ENCODE results near the gene ORMDL3. TPM values are rescaled to one million over a fixed set of nuclear protein-coding genes. Genes with fewer than 3 reads are reported as not detected.

The ORMDL3 gene
- polyA plus RNA-seq, 3 donors: 9.4 to 13.5 (median 11.8) TPM

DNA sequence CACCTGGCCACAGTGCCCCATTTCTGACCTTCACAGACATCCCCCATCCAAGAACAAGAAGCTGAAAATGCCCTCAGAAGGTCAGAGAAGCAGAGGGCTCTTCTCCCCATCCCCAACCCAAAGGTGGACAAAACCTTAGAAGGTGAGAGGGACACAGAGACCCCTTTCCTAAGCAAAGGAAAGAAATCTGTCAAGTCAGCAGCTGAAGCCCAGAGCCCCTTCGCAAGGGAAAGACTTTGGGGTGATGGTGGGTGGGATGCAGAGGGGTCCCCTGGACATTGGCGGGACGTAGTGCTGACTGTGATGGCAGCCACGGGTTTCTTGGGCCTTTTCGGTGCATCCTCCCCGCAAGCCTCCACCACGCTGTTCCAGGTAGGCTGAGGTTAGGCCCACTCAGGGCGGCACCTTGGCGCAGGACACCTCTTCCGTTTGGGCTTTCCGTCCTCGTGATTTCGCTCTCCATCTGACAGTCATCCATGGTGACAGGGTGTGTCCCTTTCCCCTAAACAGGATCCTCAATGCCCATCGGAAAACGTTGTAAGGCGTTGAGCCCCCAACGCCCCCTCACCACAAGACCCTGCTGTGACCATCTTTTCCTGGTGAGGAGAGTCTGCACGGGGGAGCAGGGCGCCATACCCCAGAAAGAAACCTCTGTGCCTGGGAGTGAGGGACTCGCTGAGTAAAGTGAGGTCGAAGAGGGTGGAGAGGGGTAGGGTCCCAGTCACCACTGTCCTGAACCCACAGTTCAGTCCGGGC, 24.7 kb upstream of the ORMDL3 start:
- peak overlapping the region; percentile 77 to 87 for H3K4me3 Mint-ChIP-seq
- H3K79me2 ChIP-seq (ENCODE audit: insufficient read depth, low read length): no peaks in the 10 kb centered on the region
- H3K4me1 ChIP-seq (ENCODE audit: control insufficient read depth in 1 of 2, insufficient read depth in 2 of 2, low read length in 2 of 2): peaks cover 12 to 13% of the 10 kb centered on the region in 2 donors
- H3K4me1 Mint-ChIP-seq: peaks cover 20% of the 10 kb centered on the region
- H3K27ac Mint-ChIP-seq: peak overlapping the region in 6 of 7 donors; percentile 19 to 82 (median 34)
- 72% methylated on average over 15 of the region's 22 CpGs for WGBS (ENCODE audit: insufficient coverage)
- H3K27me3 ChIP-seq (ENCODE audit: control insufficient read depth in 2 of 2, insufficient read depth in 2 of 2, low read length in 2 of 2): no peaks in the 10 kb centered on the region
- peaks cover 0 to 2% (median 0%) of the 10 kb centered on the region in 7 donors for H3K9me3 Mint-ChIP-seq
- peak overlapping the region; percentile 32 to 79 (median 35) for H3K4me3 ChIP-seq (replicated peaks in 1 of 3; ENCODE audit: low read depth in 2 of 3, low read length in 3 of 3)
- H3K36me3 Mint-ChIP-seq: no peaks in the 10 kb centered on the region
- DNase-seq: peak in 1 of 3 donors; percentile 47
- peak overlapping the region; percentile 97 for H2AFZ ChIP-seq (ENCODE audit: insufficient read depth, low read depth, low read length, poor library complexity, severe bottlenecking)
- H3K36me3 ChIP-seq (replicated peaks in 1 of 2; ENCODE audit: control insufficient read depth in 1 of 2, insufficient read depth in 2 of 2, low read length in 2 of 2): no peaks in the 10 kb centered on the region
- no peaks in the 10 kb centered on the region for H3K9me3 ChIP-seq (replicated peaks in 1 of 2; ENCODE audit: control insufficient read depth in 1 of 2, insufficient read depth in 1 of 2, low read length in 2 of 2)
- H3K4me2 ChIP-seq (replicated peaks; ENCODE audit: extremely low read depth, low read length, poor library complexity, severe bottlenecking): peak overlapping the region; percentile 96
- TF ChIP-seq, protein P1, sequence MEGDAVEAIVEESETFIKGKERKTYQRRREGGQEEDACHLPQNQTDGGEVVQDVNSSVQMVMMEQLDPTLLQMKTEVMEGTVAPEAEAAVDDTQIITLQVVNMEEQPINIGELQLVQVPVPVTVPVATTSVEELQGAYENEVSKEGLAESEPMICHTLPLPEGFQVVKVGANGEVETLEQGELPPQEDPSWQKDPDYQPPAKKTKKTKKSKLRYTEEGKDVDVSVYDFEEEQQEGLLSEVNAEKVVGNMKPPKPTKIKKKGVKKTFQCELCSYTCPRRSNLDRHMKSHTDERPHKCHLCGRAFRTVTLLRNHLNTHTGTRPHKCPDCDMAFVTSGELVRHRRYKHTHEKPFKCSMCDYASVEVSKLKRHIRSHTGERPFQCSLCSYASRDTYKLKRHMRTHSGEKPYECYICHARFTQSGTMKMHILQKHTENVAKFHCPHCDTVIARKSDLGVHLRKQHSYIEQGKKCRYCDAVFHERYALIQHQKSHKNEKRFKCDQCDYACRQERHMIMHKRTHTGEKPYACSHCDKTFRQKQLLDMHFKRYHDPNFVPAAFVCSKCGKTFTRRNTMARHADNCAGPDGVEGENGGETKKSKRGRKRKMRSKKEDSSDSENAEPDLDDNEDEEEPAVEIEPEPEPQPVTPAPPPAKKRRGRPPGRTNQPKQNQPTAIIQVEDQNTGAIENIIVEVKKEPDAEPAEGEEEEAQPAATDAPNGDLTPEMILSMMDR (IDR thresholded peaks at IDR 0.05): no peak
- peak overlapping the region; percentile 54 for H3K9ac ChIP-seq (ENCODE audit: insufficient read depth, low read length, poor library complexity, severe bottlenecking)
- H4K20me1 ChIP-seq (ENCODE audit: insufficient read depth, low read length): no peaks in the 10 kb centered on the region
- intact Hi-C loops (cut with micrococcal nuclease): loop anchor here in 1 of 2 donors (2.0 kb wide), 1 partner anchor 29 kb away; the partner anchor contains the start of gene PSMD3
- H3K27me3 Mint-ChIP-seq (ENCODE audit: low read depth in 3 of 3): peaks cover 5 to 13% (median 9%) of the 10 kb centered on the region in 3 donors
- peak overlapping the region in 1 of 2 donors; percentile 64 for H3K27ac ChIP-seq (ENCODE audit: low read depth in 1 of 2, low read length in 2 of 2)

DNA sequence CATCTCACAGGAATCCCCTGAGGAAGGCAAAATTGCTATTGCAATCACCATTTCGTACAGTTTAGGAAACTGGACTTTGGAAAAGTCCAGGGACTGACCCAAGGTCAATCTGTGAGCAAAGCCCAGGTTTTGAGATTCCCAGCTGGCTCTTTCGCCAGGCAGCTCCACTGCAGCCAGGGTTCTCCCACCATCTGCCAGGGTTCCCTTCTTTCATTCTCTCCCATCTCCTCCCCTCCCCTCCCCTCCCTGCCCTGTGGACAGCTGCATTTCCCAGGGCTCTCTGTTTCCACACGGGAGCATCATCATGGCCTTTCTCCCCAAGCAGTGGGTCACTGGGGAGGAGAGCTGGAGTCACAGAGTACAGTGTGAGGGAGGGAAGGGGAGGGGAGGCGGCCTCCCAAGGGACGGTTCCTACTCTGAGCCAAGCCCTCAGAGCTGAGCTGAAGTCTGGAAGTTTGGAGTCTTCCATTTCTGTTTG, 23.5 kb upstream of the ORMDL3 start:
- Mint-ChIP-seq H3K27ac (no peak overlapping the region), H3K27me3 (ENCODE audit: low read depth in 3 of 3) (peaks cover 7 to 14% (median 9%) of the 10 kb centered on the region in 3 donors), H3K36me3 (no peaks in the 10 kb centered on the region), H3K4me1 (peaks cover 20% of the 10 kb centered on the region), H3K9me3 (peaks cover 0 to 2% (median 0%) of the 10 kb centered on the region in 7 donors), H3K4me3 (no peak overlapping the region)
- 79% methylated on average over 4 of the region's 5 CpGs for WGBS (ENCODE audit: insufficient coverage)
- no peak overlapping the region for H3K9ac ChIP-seq (ENCODE audit: insufficient read depth, low read length, poor library complexity, severe bottlenecking)
- peaks cover 12 to 13% of the 10 kb centered on the region in 2 donors for H3K4me1 ChIP-seq (ENCODE audit: control insufficient read depth in 1 of 2, insufficient read depth in 2 of 2, low read length in 2 of 2)
- no peak overlapping the region for H3K4me3 ChIP-seq (replicated peaks in 1 of 3; ENCODE audit: low read depth in 2 of 3, low read length in 3 of 3)
- H3K27me3 ChIP-seq (ENCODE audit: control insufficient read depth in 2 of 2, insufficient read depth in 2 of 2, low read length in 2 of 2): no peaks in the 10 kb centered on the region
- TF ChIP-seq, protein P1 (IDR thresholded peaks at IDR 0.05): no peak
- no peaks in the 10 kb centered on the region for H3K36me3 ChIP-seq (replicated peaks in 1 of 2; ENCODE audit: control insufficient read depth in 1 of 2, insufficient read depth in 2 of 2, low read length in 2 of 2)
- peak overlapping the region; percentile 11 for H2AFZ ChIP-seq (ENCODE audit: insufficient read depth, low read depth, low read length, poor library complexity, severe bottlenecking)
- intact Hi-C loops (cut with micrococcal nuclease): no loop called here
- no peak overlapping the region for H3K27ac ChIP-seq (ENCODE audit: low read depth in 1 of 2, low read length in 2 of 2)
- no peak for DNase-seq
- H3K79me2 ChIP-seq (ENCODE audit: insufficient read depth, low read length): no peaks in the 10 kb centered on the region
- no peak overlapping the region for H3K4me2 ChIP-seq (replicated peaks; ENCODE audit: extremely low read depth, low read length, poor library complexity, severe bottlenecking)
- no peaks in the 10 kb centered on the region for H4K20me1 ChIP-seq (ENCODE audit: insufficient read depth, low read length)
- no peaks in the 10 kb centered on the region for H3K9me3 ChIP-seq (replicated peaks in 1 of 2; ENCODE audit: control insufficient read depth in 1 of 2, insufficient read depth in 1 of 2, low read length in 2 of 2)
